ENCODE measurements around the gene BCL7C. TPM values are rescaled to one million over a fixed set of nuclear protein-coding genes. Genes with fewer than 3 reads are reported as not detected.

Gene BCL7C
- total and polyA plus RNA-seq, 12 donors: 24.2 to 68.8 (median 27.5) TPM

- Histone ChIP-seq H3K4me1 (peaks cover 9 to 39% (median 24%) of the 10 kb centered on the region in 9 donors), H3K36me3 (peaks cover 0 to 45% (median 7%) of the 10 kb centered on the region in 9 donors), H3K4me3 (peak overlapping the region; percentile 48 to 91 (median 82)), H3K9me3 (no peaks in the 10 kb centered on the region), H3K27ac (peak overlapping the region; percentile 63 to 98 (median 94)), H3K27me3 (no peaks in the 10 kb centered on the region)
- DNase-seq: no peak
- TF ChIP-seq CTCF (IDR thresholded peaks at IDR 0.05): no peak
- intact Hi-C loops (cut with DNase I): loop anchor here in 3 of 10 donors (2.0 to 10.0 kb wide), 3 partner anchors 21 to 71 kb away; partner anchors contain the start of genes CTF1 (in 2 of the 3) and FBXL19 (in 1 of the 3)
- WGBS, 2 donors: 10 to 12% methylated on average over 12 of the region's 12 CpGs
- ATAC-seq: peak in 4 of 8 donors; percentile 1 to 8 (median 3)
Measured at GRCh38 chr16:30875871-30876801, 17.7 kb downstream of the BCL7C start.

GRCh38 chr16:30874821-30875717 lies 18.8 kb downstream of the BCL7C start:
- intact Hi-C loops (cut with DNase I): loop anchor here in 3 of 10 donors (2.0 to 10.0 kb wide), 3 partner anchors 22 to 70 kb away; partner anchors contain the start of genes CTF1 (in 2 of the 3) and FBXL19 (in 1 of the 3)
- ATAC-seq (peak; percentile 98 to 100 (median 99)), DNase-seq (peak; percentile 91 to 93)
- H3K4me3 ChIP-seq: peak overlapping the region; percentile 48 to 91 (median 82)
- peak in 1 of 9 donors; percentile 18 for TF ChIP-seq CTCF (IDR thresholded peaks at IDR 0.05)
- peak overlapping the region; percentile 63 to 98 (median 94) for H3K27ac ChIP-seq
- no peaks in the 10 kb centered on the region for H3K9me3 ChIP-seq
- peaks cover 0 to 39% (median 7%) of the 10 kb centered on the region in 9 donors for H3K36me3 ChIP-seq
- no peaks in the 10 kb centered on the region for H3K27me3 ChIP-seq
- peaks cover 9 to 35% (median 24%) of the 10 kb centered on the region in 9 donors for H3K4me1 ChIP-seq
- 0% methylated on average over 85 of the region's 85 CpGs for WGBS, 2 donors

GRCh38 chr16:30874244-30874820 lies 19.5 kb downstream of the BCL7C start:
- Histone ChIP-seq H3K27me3 (no peaks in the 10 kb centered on the region), H3K27ac (peak overlapping the region; percentile 63 to 98 (median 94)), H3K4me3 (peak overlapping the region; percentile 48 to 91 (median 82)), H3K36me3 (peaks cover 0 to 32% (median 5%) of the 10 kb centered on the region in 9 donors), H3K4me1 (peaks cover 9 to 35% (median 24%) of the 10 kb centered on the region in 9 donors), H3K9me3 (no peaks in the 10 kb centered on the region)
- peak in 1 of 8 donors; percentile 6 for ATAC-seq
- intact Hi-C loops (cut with DNase I): loop anchor here in 3 of 10 donors (2.0 to 10.0 kb wide), 3 partner anchors 22 to 70 kb away; partner anchors contain the start of genes CTF1 (in 2 of the 3) and FBXL19 (in 1 of the 3)
- whole genome bisulfite sequencing, 2 donors: 28 to 29% methylated on average over 23 of the region's 23 CpGs
- TF ChIP-seq CTCF (IDR thresholded peaks at IDR 0.05): no peak
- DNase-seq: no peak
